Hematopoietic multipotent progenitor cell treated with erythropoietin and hydrocortisone succinate and interleukin-3 and kit ligand, for 8 days (in vitro differentiated cells): ENCODE results near the gene PRTN3.
"Not testable (repeated sequence)": the region's sequence is repeated elsewhere in the genome, so short reads cannot be mapped to it uniquely, and the experiment has no call there.

Source experiments
- DNase-seq: peaks from one replicate; pipeline ENCODE4 v3.0.0-alpha.2; 2015

PRTN3 gene

DNA sequence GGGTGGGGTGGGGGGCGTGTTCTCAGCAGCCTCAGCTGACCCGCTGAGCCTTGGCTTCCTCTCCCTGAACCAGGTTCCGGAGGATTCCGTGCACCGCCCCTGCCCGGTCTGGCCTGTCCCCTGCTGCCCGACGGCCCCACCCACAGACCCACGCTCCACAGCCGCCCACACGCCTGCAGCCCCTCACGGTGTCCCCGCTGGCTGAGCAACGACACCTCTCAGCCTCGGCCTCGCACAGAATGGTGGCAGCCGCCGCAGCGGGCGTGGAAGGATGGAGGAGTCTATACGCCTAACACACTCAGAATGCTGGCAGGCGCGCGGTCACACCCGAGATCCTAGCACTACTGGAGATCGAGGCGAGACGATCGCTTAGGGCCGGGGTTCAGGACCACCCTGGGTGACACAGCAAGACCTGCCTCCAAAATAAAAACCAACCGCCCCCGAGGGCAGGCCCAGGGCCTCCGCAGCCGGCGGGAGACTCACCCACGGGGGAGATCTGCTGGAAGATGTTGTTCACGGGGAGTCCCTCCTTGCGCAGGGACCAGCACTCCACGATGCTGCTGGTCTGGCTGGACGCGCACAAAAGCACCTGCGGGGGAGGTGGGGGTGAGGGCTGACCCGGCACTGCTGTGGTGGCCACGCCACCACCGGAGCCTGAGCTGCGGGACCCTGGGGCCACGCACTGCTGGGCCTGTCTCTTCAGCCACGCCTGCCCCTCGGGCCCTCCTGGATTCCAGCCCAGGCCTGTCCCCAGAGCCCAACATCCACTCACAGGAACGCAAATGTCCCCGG lies 43.8 kb downstream of the PRTN3 start:
- no peak for DNase-seq

DNA sequence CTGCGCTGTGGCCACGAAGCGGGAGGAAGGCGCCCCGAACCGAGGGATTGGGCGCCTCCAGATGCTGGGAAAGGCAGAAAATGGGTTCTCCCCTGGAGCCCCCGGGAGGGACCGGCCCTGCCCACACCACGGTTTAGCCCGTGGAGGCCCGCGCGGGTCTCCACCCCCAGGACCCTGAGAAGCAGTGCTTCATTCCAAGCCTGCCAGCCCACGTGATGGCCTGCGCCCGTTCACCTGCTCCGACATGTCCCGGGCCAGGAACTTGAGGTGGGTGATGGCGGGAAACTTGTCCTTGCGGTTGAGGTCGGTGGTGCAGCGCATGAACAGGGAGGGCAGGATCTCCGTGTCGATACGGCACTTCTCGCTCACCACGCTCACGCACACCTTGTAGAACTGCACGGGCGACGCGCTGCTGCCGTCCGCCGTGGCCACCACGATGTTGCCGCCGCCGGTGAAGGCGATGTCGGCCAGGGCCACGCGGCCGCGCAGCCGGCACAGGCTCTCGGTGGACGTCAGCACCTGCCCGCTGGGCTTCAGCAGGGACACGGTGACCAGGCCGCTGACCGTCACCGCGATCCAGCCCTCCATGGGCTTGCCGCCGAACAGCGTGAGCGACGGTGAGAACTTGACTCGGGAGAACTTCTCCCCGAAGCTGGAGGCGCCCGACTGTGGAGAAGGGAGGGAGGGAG lies 44.9 kb downstream of the PRTN3 start:
- no peak for DNase-seq

DNA sequence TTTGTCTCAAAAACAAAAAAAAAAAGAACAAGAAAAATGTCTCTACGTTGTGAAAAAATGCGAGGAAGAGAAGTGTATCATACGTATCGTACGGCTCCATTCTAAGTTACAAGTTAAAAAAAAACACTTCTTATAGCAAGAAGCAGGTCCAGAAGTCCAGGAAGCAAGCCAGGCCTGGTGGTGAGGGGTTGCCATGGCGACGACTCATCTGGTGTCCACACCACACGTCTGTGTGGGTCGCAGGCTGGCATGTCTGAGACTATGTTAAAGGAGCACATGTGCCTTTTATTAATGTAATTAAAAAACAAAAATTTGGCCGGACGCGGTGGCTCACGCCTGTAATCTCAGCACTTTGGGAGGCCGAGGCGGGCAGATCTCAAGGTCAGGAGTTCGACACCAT lies 46.3 kb downstream of the PRTN3 start:
- DNase-seq, result no peak

DNA sequence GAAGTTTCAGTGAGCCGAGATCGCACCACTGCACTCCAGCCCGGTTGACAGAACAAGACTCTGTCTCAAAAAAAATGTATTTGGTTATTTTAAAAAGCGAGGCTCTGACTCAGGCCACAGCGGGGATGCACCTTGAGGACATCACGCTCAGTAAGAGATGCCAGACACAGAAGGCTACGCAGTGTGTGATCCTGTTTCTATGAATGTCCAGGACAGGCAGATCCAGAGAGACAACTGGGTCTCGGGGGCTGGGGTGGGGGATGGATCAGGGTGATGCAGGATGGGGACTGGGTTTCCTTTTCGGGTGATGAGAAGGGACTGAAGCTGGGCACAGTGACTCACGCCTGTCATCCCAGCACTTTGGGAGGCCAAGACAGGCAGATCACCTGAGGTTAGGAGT lies 46.8 kb downstream of the PRTN3 start:
- DNase-seq, result no peak

DNA sequence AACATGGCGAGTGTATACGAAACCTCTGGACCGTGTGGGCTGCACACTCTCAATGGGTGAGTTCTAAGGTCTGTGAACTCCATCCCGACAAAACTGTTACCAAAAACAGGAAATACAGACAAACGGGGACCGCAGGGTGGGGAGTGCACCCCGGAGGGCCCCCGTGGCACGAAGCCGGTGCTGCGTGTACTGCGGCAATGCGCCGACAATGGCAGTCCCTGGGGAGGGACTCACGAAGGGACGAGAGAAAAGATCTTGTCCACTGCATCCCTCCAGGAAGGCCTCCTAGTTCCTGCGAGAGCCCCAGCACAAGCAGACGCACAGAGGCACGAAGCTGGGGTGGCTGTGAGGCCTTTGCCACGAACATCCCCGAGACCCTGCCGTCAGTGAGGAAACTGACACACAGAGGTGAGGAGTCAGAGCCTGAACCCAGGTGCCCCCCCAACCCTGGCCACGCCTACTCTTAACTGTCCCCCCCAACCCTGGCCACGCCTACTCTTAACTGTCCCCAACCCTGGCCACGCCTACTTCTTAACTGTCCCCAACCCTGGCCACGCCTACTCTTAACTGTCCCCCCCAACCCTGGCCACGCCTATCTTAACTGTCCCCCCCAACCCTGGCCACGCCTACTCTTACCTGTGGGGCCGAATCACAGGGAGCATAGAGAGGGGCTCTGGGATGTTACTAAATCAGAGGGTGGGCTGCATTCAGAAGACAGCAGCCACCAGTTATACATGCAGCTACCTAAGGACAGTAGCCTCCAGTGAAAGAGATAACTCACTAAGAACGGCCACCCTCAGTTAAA lies 48.0 kb downstream of the PRTN3 start:
- DNase-seq, result peak; percentile 69

DNA sequence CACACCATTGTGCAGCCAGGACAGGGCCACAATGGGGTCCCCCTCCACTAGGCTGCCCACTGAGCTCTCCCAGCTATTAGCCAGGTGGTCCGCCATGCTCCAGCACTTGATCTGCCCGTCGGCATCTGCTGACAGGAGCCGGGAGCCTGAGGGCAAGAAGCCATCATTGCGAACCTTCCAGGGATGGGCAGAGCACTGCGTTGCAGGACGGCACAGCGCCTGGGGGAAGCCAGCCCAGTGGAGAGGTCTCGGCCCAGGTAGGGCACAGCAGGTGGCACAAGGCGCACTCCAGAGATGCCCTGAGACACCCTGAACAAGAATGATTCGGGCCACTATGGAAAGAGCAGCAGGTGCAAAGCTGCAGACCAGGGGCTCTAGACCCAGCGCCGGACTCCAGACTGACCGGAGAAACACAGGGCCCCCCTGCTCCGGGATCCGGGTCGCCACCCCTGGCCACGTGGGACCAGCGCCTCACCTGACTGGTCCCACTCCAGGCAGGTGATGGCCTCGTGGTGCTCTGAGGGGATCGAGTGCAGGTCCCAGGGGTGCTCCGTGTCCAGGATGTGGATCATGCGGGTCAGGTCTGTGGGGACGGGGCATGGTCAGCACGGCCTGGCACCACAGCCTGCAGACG lies 49.0 kb downstream of the PRTN3 start:
- DNase-seq, result no peak

DNA sequence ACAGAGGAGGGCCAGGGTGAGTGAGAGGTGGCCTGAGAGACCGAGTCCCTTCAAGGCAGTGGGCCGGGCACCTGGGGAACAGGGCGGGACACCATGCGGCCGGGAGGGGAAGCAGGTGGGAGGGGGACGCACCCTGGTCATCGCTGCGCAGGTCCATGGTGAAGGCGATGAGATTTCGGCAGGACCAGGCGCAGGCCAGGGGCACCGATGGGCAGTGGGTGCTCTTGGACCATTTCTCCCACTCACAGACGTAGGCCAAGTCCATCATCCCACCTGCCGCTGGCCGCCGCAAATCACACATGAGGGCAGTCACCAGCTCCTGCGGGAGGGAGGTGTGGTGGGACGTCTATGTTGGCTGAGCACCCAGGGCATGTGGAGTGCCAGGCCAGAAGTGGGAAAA lies 50.0 kb downstream of the PRTN3 start:
- DNase-seq, result no peak

DNA sequence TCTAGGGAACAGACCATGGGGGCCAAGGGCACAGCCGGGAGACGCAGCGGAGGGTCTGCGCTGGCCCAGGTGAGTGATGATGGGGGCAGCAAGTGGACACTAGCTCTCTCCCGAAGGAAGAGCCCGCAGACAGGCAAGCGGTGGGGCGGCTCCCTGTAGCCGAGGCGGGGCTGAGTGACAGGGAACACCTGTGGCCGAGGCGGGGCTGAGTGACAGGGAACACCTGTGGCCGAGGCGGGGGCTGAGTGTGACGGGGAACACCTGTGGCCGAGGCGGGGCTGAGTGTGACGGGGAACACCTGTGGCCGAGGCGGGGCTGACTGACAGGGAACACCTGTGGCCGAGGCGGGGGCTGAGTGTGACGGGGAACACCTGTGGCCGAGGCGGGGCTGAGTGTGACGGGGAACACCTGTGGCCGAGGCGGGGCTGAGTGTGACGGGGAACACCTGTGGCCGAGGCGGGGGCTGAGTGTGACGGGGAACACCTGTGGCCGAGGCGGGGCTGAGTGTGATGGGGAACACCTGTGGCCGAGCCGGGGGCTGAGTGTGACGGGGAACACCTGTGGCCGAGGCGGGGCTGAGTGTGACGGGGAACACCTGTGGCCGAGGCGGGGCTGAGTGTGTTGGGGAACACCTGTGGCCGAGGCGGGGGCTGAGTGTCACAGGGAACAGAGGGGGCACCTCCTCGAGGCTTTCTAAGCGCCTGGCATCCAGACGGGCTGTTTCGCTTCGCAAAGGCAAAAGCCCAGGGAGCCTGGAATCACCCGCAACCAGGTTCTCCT lies 50.8 kb downstream of the PRTN3 start:
- DNase-seq, result not testable (repeated sequence)

DNA sequence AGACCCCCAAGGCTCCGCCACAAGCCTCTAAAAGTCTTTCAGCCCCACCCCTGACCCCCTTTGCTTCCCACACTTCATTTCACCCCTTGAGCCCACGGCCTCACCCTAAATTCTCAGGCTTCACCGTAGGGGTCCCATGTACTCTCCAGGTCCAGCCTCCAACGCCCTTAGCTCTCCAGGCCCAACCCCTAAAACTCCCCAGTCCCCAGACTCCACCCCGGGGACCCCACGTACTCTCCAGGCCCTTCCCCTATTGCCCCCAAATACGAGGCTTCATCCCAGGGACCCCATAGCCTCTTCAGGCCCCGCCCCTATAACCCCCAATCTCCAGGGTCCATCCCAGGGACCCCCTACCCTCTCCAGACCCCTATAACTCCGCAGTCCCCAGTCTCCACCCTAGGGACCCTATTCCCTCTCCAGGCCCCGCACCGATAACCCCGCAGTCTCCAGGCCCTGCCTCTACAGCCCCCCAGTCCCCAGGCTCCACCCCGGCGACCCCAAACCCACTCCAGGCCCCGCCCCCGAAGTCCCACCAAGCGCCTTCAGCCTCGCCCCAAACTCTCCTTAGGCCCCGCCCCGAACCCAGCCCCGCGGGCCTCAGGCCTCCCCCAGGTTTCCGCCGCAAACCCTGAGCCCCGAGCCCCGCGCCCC lies 51.6 kb downstream of the PRTN3 start:
- DNase-seq, result no peak

DNA sequence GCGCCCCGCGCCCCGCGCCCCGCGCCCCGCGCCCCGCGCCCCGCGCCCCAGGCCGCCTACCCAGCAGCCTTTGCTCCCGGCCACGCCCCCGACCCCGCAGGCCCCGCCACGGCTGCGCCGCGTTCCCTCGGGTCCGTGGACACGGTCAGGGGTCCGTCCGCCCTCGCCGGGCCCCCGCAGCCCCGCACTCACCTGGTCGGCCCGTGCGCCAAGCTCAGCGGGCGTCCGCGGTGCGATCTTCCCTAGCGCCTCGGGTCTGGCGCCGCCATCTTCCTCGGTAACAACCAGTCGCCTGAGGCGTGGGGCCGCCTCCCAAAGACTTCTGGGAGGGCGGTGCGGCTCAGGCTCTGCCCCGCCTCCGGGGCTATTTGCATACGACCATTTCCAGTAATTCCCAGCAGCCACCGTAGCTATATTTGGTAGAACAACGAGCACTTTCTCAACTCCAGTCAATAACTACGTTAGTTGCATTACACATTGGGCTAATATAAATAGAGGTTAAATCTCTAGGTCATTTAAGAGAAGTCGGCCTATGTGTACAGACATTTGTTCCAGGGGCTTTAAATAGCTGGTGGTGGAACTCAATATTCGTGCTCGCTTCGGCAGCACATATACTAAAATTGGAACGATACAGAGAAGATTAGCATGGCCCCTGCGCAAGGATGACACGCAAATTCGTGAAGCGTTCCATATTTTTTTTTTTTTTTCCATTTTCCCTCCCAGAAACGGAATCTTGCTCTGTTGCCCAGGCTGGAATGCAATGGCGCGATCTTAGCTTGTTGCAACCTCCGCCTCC lies 52.3 kb downstream of the PRTN3 start, which contains the start of the genes MED16 and RNU6-9:
TSS of gene MED16 (minus strand) at position 294 of the 796 bp plus-strand sequence. CDS start 2,056 bp downstream, outside the sequence.
TSS of gene RNU6-9 (plus strand) at position 591 of the 796 bp plus-strand sequence.
- peak; percentile 94 for DNase-seq

DNA sequence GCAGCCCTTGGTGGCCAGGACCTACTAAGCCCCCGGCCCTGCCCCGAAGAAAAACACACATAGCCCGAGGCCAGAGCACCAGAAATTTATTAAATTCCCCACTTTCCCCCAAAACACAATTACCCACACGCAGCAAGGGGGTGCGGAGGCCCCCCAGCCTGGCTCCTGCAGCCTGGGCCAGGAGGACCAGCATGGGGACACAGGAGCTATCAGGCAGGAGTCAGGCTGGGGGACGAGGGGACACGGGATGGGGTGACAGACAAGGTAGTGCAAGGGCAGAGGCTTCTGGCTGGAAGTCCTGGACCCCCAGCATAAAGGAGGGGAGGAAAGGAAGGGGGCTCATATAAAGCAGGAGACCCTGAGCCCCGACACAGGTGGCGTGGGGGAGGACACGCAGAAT lies 55.6 kb downstream of the PRTN3 start:
- no peak for DNase-seq

DNA sequence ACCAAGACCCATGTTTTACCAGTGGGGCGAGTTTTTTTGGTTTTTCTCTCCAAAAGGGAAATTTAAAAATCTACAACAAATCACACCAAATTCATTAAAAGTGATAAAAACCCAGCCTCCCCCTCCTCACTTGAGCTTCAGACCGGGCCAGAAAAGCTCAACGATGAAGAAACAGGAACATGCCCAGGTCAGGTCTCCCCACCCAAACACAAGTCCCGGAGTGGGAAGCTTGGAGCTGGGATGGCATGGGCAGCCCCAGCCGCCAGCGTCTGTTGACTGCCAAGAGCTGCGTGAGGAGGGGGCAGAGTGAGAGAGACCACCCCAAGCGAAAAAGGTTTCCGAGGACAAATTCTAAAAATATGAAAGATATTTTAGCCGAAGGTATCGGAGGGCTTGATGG lies 56.2 kb downstream of the PRTN3 start:
- no peak for DNase-seq

DNA sequence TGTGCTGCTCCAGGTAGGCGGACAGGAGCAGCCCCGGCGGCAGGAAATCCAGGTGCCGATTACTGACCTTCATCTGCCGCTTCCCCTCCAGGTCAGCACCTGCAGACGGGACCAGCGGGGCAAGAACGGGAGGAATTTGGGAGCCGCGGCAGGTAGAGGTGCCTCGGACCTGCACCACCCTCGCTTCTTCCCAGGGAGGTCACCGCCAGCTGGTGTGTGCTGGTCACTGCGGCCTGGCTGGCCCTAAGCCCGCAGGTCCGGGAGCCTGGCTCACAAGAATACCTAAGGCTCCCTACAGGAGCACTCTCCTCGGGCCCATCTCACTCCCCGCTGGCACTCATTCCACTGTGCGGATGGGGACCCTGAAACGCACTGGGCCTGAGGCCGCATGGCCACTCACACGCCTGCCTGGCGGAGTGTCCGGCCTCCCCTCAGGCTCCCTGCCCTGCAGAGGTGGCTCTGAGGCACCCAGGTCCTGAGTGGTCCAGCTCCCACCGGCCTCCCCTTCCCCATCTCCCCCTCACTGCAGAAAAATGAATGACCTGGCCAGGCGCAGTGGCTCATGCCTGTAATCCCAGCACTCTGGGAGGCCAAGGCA lies 56.7 kb downstream of the PRTN3 start:
- DNase-seq, result no peak
